ENCODE data around the gene OR8S1.

Gene OR8S1

DNA sequence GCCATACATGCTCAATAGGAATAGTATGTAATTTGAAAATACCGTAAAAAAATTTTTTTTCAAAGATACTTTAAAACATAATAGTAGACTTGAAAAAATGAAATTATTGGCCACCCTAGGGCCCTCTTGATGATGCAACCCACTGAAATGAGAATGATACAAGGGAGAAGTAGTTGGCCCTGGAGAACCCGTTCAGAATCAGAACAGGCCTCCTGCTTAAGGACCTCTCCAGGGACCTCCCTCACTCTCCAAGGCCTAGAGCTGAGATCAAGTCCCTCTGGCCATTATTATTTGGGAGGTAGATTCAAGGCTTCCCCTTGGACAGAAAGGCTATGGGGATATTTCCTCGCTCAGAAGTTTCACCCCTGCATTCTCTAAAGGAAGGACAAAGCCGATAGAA is 32.5 kb downstream of the OR8S1 start:
- DNase-seq: no peak

DNA sequence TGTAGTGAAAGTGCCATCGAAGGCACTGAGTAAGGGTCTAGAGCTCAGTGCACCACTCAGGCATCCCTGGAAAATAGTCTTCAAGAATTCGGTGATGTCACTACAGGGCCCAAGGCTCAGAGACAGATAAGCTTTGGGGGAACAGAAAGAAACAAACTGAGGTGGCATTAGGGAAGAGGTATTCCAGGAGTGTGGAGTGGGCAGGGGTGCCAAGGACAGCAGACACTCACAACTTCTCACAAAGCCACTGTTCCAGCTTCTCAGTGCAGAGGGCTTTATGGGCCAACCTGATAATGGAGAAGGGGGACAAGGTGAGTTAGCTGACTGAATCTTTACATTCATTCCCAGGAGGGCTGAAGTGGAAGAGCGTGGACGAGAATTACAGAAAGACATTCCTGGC is 42.3 kb downstream of the OR8S1 start:
- no peak for DNase-seq

DNA sequence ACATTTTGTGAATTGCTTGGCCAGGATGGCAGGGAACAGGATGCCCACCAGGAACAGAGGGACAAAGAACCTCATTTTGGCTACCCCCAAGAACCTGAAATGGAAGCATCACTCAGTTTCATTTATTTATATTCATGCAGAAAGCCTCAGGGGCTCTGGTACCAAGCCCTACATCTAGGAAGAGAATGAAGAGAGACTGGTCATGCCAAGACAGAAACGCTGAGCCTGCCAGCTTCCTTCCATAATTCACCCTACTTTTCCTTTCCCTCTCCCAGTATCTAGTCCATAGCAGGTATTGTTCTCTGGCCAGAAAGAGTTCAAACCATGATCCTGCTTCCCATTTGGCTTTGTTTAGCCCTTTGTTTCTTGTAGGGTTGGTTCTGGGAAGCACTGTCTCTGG is 44.5 kb downstream of the OR8S1 start, which contains the start of gene LALBA:
TSS of gene LALBA (minus strand) at position 101 of the 400 bp plus-strand sequence. CDS start at position 75, 26 bp downstream.
- DNase-seq: no peak

DNA sequence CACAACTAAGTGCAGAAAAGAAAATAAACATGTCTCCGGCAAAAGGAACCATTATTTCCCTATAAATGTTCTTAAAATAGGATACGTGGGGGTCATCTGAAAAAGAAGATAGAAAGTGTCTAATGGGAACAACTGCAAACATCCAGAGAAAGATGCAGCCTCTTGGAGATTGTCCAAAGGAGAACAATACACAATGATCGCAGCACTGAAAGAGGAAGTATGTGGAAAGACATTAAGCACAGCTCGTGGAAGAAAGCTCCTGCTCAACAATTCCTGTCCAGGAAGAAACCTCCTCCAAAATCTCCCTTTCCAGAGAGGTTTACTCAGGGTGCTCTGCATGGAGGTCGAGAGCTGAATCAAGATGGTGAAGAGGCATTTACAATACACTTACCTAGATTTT is 46.9 kb downstream of the OR8S1 start:
- DNase-seq: no peak

Measured in DMS79 treated with DMSO at 0.1 percent for 48 hours (cell line).